ENCODE data around the gene AK9. TPM values are rescaled to one million over a fixed set of nuclear protein-coding genes. Genes with fewer than 3 reads are reported as not detected.

The AK9 gene
- total and polyA plus RNA-seq, 9 of the 15 experiments (the other 6 are each of a cell fraction or from before 2014, with no cell fraction given) = 0.59 to 1.9 (median 1.2) TPM

- Histone ChIP-seq H3K27ac (ENCODE audit: extremely low read depth, low read depth, low read length) (peak overlapping the region; percentile 39; the same call in 2 of the 3 replicates), H4K20me1 (replicated peaks; ENCODE audit: control insufficient read depth, insufficient read depth, low read length) (no peaks in the 10 kb centered on the region), H3K4me1 (replicated peaks in 1 of 2; ENCODE audit: control insufficient read depth in 2 of 2, insufficient read depth in 2 of 2, low read length in 2 of 2) (peaks cover 5 to 32% of the 10 kb centered on the region in 2 experiments; a peak in 4 of 5 replicates), H3K4me3 (peak overlapping the region; percentile 63), H3K27me3 (ENCODE audit: control insufficient read depth in 2 of 2, insufficient read depth in 2 of 2, low read length in 2 of 2) (no peaks in the 10 kb centered on the region), H3K9me3 (replicated peaks; ENCODE audit: control insufficient read depth, insufficient read depth, low read depth, low read length) (no peaks in the 10 kb centered on the region), H2AFZ (ENCODE audit: low read depth, low read length) (peak overlapping the region; percentile 88), H3K4me2 (ENCODE audit: insufficient read depth, low read length) (peak overlapping the region; percentile 91), H3K9ac (ENCODE audit: insufficient read depth in 1 of 2, low read depth in 2 of 2, low read length in 2 of 2) (peak overlapping the region; percentile 54 to 91; a peak in 3 of 4 replicates), H3K36me3 (ENCODE audit: control insufficient read depth, insufficient read depth, low read length) (peaks cover 1% of the 10 kb centered on the region; the same call in 1 of the 3 replicates), H3K9me1 (ENCODE audit: control insufficient read depth, insufficient read depth, low read length) (no peaks in the 10 kb centered on the region), H3K79me2 (ENCODE audit: control insufficient read depth, insufficient read depth, low read length) (no peaks in the 10 kb centered on the region)
- intact Hi-C loops (cut with micrococcal nuclease) (no loop called here), in situ Hi-C loops (cut with MboI) (no loop called here)
- BruUV-seq (replicated peaks) = no TSS peak
- POLR2A ChIA-PET = interaction anchor here (0.6 to 8.2 kb wide), 5 partner anchors 9 to 837 kb away, joined by 3 to 92 read pairs (median 4); partner anchors contain the start of genes PPIL6, SMPD2 and ZBTB24
- WGBS (ENCODE audit: insufficient coverage, low coverage, missing lambda C conversion rate) = 15% methylated on average over 37 of the region's 38 CpGs
- FAIRE-seq (no peak), DNase-seq (ENCODE audit: extremely low read depth in 1 of 4, low spot score in 3 of 4) (no peak), ATAC-seq (peak; percentile 67)
- CTCF ChIA-PET (ENCODE audit: low intra/inter-chr PET ratio) = no interaction called here
- TF ChIP-seq FOXJ2 (tag; IDR thresholded peaks at IDR 0.05) (no peak), ETV6 (IDR thresholded peaks at IDR 0.05; ENCODE audit: borderline replicate concordance in 1 of 2, low read depth in 2 of 2, low read length in 1 of 2) (no peak), ETV6 (CRISPR knock-in tag; IDR thresholded peaks at IDR 0.05; ENCODE audit: borderline replicate concordance) (no peak), PHF8 (IDR thresholded peaks at IDR 0.05; ENCODE audit: borderline replicate concordance, low read length) (peak; percentile 61; the same call in 1 of the 2 replicates), ZNF175 (CRISPR knock-in tag; IDR thresholded peaks at IDR 0.05; ENCODE audit: low read depth) (no peak), CBFA2T3 (IDR thresholded peaks at IDR 0.05) (no peak), ZNF431 (CRISPR knock-in tag; IDR thresholded peaks at IDR 0.05) (no peak), SRF (CRISPR knock-in tag; IDR thresholded peaks at IDR 0.05) (0 out of 4 replicates have a peak, but pooled peaks of 1 of the 2 experiments have one; percentile 3), HMGN3 (IDR thresholded peaks at IDR 0.05; ENCODE audit: borderline replicate concordance, extremely low read depth, insufficient read length, low read depth, low read length) (peak; percentile 2), NFIC (IDR thresholded peaks at IDR 0.05) (peak; percentile 78), THRB (CRISPR knock-in tag; conservative IDR thresholded peaks at IDR 0.05) (no peak), STAG1 (CRISPR knock-in tag; IDR thresholded peaks at IDR 0.05; ENCODE audit: borderline replicate concordance) (no peak), KDM5B (IDR thresholded peaks at IDR 0.05; ENCODE audit: insufficient replicate concordance, low read depth, low read length) (no peak), HNRNPUL1 (IDR thresholded peaks at IDR 0.05; ENCODE audit: low read length) (no peak), UBTF (IDR thresholded peaks at IDR 0.05; ENCODE audit: borderline replicate concordance in 1 of 2, low read depth in 2 of 2, low read length in 2 of 2) (0 out of 4 replicates have a peak, but pooled peaks of 1 of the 2 experiments have one; percentile 13), EGR1 (conservative IDR thresholded peaks at IDR 0.05) (peak; percentile 87), TCFL5 (CRISPR knock-in tag; conservative IDR thresholded peaks at IDR 0.05) (no peak), FOXK1 (CRISPR knock-in tag; IDR thresholded peaks at IDR 0.05; ENCODE audit: borderline replicate concordance) (no peak), CBX3 (IDR thresholded peaks at IDR 0.05; ENCODE audit: borderline replicate concordance in 1 of 2, low read length in 2 of 2) (no peak)
Measured at GRCh38 chr6:109456111-109456583, 234.9 kb downstream of the AK9 start.

Measured in K562 (cell line).